Muscle of arm (tissue), 14 donors: ENCODE data around the gene GNAZ. TPM values are rescaled to one million over a fixed set of nuclear protein-coding genes. Genes with fewer than 3 reads are reported as not detected.
"Not testable (repeated sequence)": the region's sequence is repeated elsewhere in the genome, so short reads cannot be mapped to it uniquely, and the experiment has no call there.

Source experiments
- DNase-seq: peaks from one replicate; pipeline ENCODE4 v3.0.0-alpha.2; 2013
- long read RNA-seq, 11 donors: transcript quantifications; one replicate each; lab custom pipeline, GENCODE V29; 2026
- polyA plus RNA-seq, 12 donors: library from polyadenylated mRNA; unstranded; fragments of 120-200 nt; gene quantifications; one replicate each; pipeline ENCODE4 v1.2.1, GENCODE V29; 2013; ENCODE audit not compliant: insufficient read length in 12 of 12

GNAZ gene
- 1 to 10 TPM in 11 of 12 donors, not detected in 1; 2.3 to 5.2 (median 3.1) TPM for polyA plus RNA-seq
- long read RNA-seq, donor 1, partial matches to known transcripts: 0 of 2 reads
- long read RNA-seq, donor 1, other reads (novel, unspliced or antisense): 0 of 2 reads
- long read RNA-seq, donor 2, partial matches to known transcripts: 0 of 2 reads
- long read RNA-seq, donor 2, other reads (novel, unspliced or antisense): 0 of 2 reads
- long read RNA-seq, donor 3: 0 reads
- long read RNA-seq, donor 4: 0 reads
- long read RNA-seq, donor 5, partial matches to known transcripts: 0 of 3 reads
- long read RNA-seq, donor 5, other reads (novel, unspliced or antisense): 0 of 3 reads
- long read RNA-seq, donor 6: 0 reads
- long read RNA-seq, donor 7: 0 reads
- long read RNA-seq, donor 8: 0 reads
- long read RNA-seq, donor 9, partial matches to known transcripts: 8 of 8 reads
- long read RNA-seq, donor 9, other reads (novel, unspliced or antisense): 0 of 8 reads
- long read RNA-seq, donor 10, partial matches to known transcripts: 0 of 1 reads
- long read RNA-seq, donor 10, other reads (novel, unspliced or antisense): 0 of 1 reads
- long read RNA-seq, donor 11: 0 reads

DNA sequence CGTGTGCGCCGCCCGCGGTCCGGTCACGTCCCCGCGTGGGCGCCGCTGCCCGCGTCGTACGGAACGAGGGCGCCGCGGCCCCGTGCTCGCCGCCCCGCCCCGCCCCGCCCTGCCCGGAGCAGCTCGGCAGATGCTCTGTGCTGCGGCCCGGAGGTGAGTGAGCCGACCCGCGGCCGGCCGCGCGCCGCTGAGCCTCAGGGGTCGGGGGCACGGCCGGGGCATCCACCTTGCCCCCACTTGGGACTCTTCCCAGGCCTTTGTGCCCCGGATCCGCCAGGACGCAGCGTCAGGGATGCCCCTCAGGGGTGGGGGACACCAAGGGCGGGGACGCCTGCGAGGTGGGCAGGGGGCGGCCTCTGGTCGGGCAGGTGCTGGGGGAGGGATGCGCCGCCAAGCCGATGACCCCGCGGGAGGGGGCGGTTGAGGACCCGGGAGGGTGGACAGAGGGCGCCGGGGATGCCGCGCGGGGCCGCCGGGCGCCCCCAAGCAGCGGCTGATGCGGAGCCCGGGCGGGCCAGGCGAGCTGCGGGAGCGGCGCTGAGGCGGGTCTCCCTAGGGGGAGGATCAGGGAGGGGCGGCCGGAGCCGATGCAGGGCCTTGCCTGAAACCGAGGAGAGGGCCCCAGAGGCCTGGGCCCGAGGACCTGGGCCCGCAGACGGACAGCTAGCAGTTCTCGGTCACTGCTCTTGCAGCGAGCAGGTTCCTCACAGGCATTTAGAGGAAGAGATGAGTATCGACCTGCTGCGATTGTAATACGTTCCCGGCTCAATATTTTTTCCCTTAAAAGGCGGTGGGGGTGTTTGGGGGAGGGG, at the start of gene GNAZ:
GNAZ (plus strand) TSS at position 102 of the 812 bp plus-strand sequence. CDS start 25,177 bp downstream, outside the sequence.
- DNase-seq: no peak

DNA sequence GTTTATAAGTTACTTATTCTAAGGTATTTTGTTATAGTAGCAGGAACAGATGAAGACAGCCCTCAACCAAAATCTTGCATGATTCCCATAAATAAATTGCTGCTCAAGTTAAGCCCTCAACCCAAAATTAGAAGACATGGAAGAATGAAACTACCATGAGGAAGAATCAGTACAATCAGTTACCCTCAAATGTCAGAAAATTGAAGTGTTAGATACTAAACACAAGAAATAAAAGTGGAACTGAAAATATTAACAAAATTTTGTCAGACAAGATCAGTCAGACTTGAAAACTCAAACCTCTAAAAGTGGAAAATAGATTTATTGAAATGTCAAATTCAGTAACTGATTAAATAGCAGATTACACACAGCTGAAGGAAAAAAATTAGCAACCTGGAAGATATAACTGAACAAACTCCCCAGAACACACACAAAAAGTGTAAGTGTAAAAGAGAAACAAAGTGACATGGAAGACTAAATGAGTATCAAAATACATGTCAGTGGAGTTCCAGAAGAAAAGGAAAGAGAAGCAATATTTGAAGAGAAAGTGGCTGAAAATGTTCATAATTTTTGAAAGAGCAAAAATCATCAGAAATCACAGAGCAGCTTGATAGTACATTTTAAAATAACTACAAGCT, 49.5 kb upstream of the GNAZ start:
- DNase-seq: no peak

DNA sequence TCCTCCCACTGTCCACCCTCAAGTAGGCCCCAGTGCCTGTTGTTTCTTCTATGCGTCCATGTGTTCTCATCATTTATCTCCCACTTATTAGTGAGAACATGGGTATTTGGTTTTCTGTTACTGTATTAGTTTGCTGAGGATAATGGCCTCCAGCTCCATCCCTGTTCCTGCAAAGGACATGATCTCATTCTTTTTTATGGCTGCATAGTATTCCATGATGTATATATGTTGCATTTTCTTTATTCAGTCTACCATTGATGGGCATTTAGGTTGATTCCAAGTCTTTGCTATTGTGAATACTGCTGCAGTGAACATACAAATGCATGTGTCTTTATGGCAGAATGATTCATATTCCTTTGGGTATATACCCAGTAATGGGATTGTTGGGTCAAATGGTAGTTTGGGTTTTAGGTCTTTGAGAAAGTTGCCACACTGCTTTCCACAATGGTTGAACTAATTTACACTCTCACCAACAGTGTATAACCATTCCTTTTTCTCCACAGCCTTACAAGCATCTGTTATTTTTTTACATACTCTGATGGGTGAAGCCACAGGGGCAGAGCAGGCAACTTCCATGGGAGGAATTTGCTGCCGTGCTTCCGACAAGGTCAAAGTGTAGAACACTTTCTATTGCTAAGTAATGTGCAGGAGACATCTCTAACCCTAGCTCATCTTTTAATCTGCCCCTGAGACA, 48.5 kb upstream of the GNAZ start:
- not testable (repeated sequence) for DNase-seq

DNA sequence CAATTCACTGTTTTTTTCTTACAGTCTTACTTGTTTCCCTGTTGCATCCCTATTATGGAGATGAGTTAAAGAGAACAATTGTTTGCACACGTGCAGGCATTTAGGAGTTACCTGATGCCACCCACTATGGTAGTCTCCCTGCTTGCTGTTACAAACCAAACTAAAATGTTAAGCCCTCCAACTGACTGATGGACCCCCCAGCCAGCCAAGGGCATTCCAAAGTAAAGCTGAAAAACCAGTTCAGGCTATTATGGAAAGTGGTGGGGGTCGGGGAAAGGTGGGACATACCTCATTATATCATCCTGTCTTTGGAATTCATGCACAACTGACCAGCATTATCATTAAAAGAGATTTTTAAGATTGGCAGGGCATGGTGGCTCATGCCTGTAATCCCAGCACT, 47.0 kb upstream of the GNAZ start:
- DNase-seq: no peak

DNA sequence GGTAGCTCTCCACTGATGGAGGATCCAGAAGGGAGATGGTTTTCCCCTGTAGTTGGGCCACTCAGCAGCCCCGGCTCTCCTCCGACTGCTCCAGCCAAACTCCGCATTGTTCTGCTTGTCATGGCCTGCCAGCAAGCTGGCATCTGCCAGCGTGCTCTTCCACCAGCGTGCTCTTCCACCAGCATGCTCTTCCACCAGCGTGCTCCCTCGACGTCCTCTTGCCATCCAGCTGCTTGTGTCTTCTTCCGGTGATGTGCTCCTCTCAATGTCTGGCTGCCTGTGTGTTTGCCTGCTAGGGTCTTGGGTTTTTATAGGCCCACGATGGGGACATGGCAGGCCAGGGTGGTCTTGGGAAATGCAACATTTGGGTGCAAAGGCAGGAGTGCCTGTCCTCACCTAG, 43.5 kb upstream of the GNAZ start:
- DNase-seq: no peak

DNA sequence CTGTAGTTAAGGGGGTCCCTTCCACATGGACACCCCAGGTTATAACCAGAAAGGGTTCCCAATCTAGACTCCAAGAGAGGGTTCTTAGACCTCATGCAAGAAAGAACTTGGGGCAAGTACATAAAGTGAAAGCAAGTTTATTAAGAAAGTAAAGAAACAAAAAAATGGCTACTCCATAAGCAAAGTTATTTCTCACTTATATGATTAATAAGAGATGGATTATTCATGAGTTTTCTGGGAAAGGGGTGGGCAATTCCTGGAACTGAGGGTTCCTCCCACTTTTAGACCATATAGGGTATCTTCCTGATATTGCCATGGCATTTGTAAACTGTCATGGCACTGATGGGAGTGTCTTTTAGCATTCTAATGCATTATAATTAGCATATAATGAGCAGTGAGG, 42.5 kb upstream of the GNAZ start:
- DNase-seq: not testable (repeated sequence)

DNA sequence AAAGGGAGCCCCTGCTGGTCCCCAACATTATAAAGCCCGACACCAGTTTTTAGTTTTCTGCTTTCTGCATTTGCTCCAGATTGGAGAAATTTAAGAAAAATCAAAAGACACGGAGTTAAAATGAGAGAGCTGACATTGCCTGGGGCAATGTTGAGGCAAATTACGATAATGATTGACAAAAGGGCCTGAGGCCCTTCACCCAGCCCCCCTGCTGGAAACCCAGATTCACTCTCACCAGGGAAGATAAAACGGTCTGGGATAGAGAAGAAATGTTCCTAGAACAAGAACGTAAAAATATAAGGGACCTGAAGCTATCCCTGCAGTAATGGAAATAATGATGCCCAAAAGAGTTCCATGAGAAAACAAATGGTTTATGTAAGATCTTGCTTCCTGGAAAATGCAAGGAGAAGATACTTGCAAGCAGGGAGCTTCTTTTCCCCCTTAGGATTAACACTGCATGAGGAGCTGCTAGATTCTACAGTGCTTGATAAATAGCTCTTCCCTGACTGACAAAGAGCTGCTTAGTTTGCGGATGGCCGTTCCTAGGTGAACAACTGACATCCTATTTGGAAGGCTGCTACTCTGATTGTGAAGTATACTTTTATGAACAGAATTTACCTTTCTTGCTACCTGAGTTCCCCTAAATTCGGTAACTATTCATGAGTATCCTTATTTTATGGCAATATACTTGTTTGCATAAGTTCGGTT, 40.6 kb upstream of the GNAZ start:
- DNase-seq: no peak

DNA sequence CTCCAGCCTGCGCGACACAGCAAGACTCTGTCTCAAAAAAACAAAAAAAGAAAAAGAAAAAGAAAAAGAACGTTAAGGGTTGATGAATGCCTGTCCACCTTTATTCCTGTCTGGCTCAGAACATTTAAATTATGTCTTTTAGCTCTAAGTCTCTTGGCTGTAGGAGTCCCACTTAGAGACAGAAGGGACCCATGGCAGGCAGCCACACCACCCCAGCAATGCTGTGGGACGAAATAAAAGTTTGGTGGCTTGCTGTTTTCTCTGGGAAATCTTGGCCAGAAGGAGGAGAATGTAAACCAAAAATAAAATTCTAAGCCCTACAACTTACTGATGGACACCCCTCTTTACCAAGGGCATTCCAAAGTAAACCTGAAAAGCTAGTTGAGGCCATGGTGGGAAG, 38.9 kb upstream of the GNAZ start:
- DNase-seq: no peak

DNA sequence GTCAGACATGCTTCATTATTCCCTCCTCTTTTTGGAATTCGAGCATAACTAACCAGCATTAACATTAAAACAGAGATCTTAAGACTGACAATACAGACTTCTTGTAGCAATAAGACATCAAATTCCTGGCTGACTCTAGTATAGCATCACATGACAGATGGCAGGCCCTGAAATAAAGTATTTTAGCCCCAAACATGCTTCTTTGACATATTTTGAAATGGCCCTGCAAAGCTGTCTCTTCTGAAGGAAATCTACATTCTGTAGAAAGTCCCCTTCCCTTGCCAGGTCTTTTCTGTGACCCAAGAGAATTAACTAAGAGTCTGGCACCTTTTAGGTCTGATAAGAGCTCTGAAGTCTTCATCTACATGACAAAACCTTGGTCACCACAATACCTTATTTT, 38.5 kb upstream of the GNAZ start:
- DNase-seq: no peak

DNA sequence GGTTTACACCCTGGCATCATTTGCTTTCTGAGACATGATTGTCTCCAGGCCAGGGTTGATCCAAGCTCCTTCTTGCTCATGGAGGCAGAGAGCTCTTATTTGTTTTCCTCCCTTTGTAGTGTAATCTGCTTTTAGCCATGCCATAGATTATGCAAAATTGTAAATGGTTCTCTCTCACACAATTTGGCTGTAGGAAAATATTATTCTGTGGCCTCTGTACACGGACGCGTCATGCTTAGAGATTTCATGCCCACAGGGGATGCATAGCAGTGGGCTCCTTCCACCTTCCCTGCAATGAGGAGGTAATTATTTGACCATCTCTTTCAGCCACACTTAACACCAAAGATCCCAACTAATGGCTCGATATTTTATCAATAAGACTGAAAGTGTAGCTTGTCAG, 37.7 kb upstream of the GNAZ start:
- no peak for DNase-seq

DNA sequence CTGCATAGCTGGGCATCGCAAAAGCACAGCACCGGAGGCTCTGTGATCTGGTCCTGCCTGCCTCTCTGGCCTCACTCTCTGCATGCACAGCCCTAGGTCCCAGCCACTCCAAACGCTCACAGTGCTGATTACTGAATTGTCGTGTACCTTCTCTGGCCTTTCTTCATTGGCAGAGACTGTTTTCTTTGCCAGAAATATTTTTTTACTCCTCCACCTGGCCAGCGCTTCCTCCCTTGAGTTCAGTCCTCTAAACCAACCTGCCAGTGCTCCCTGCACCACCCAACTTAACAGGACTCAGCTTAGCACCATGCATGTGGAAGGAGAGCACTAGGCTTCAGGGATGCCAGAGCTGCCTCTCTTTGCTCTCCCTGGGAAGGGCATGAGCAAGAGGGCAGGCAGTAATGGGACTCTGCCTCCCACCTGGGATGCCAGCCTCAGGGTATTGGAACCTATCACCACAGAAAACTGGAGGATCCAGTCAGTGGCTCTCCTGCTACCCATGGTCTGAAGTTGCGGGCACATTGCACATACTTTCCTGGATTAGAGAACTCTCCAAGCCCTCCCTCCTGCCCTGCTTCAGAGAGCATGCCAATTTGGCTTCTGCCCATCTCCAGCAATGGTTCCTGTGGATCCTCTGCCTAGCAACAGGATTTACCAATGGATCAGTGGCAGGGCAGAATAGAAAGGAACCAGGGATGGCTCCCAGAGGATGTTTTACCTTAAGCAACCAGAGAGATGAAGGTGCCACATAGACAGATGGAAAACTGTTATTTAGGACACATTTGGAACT, 37.0 kb upstream of the GNAZ start:
- DNase-seq: no peak

DNA sequence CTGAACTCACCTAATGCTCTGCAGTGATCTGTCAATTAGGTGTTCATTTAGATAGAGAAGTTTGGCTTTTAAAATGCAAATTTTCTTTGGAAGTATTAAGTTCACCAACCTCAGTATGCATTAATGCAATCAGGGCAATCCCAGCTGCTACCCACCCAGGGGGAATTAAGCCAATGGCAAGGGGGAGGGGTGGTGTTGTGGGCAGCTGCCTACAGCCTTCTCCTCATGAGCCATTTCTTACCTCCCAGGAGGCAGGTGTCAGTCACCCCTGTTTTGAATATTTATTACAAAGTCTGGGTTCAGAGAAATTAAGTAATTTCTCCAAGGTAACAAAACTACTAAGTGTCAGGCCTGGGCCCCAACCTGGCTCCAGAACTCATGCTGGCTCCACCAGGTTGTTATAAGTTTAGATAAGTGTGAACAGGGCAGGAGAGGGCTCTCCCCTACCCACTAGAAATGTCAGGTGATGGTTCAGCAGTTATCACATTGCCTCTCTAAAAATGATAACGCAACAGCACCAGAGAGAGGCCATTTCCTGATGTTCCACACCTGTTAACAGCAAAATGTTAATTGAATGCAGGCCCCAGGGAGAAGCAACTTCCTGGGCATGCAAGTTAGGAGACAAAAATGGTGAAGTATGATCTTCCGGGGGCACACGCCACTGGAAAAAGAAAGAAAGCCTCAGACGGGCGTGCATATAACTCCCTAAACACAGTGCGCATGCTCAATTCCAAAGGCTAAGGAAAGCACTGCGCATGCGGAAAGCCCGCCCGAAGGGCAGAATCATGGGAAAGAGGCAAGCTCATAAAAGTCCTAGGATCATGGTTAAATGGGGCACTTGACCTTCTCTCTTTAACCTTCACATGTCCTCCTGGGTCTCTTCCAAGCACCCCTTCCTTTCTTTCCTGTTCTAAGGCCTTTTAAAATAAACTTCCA, 35.4 kb upstream of the GNAZ start:
- no peak for DNase-seq

DNA sequence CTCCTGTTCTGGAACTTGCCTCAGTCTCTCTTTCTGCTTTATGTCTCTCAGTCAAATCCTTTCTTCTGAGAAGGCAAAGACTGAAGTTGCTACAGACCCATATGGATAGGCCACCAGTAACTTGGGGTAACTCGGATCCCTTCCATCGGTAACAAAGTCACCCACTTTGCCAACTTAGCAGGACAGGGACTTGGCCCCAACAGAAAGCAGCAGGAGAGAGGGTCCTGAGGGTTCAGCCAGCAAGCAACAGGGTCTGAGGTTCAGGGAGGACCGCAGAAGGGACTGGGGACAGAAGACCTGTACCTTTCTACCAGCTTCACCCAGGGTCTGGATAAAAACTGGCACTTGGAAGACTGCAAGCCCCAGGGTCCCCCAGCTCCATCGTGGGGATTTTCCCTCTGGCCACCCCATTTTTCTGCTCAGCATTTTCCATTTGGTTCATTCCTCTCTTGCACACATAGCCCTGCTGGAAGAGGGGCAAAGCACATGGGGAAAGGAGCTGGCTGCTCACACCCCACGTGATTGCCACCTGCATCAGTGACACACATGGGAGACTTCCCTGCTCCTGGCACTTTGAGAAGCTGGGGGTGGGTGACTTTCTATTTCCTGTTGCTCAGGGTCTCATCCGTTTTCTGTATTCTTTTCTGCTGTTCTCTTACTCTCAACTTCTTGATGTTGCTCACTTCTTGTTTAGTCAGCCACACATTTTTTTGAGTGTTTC, 34.6 kb upstream of the GNAZ start:
- DNase-seq: no peak

DNA sequence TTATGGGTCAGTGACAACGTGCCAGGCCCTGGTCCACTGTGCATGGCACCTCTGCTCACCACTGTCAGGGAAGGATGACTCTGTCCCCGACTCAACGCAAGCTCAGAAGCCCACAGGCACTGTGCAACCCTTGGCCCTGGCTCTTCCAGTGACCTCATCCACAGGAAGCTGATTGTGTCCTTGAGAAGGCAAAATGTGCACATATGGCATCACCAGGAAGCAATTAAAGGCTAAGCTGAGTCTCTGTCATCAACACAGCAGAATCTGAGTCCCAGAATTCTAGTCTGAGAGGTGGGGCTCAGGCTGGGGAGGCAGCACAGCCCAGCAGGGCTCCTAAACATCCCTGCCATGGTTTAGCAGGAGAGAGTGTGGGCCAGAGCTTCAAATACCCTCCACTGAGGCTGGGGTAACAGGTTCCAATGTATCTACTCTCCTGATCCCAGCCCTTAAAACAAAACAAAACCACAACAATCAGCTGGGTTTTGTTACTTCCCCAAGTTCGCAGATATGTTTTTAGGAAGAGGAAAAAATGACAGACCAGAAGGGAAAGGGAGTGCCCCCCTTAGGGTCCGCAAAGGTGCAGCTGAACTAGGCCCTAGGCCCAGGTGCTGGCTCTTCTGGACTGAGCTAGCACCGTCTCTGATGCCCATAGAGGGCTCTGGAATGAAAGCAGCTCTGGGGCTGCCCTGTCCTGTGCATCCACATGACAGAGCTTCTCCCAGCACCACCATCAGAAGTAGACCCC, 33.5 kb upstream of the GNAZ start:
- no peak for DNase-seq

DNA sequence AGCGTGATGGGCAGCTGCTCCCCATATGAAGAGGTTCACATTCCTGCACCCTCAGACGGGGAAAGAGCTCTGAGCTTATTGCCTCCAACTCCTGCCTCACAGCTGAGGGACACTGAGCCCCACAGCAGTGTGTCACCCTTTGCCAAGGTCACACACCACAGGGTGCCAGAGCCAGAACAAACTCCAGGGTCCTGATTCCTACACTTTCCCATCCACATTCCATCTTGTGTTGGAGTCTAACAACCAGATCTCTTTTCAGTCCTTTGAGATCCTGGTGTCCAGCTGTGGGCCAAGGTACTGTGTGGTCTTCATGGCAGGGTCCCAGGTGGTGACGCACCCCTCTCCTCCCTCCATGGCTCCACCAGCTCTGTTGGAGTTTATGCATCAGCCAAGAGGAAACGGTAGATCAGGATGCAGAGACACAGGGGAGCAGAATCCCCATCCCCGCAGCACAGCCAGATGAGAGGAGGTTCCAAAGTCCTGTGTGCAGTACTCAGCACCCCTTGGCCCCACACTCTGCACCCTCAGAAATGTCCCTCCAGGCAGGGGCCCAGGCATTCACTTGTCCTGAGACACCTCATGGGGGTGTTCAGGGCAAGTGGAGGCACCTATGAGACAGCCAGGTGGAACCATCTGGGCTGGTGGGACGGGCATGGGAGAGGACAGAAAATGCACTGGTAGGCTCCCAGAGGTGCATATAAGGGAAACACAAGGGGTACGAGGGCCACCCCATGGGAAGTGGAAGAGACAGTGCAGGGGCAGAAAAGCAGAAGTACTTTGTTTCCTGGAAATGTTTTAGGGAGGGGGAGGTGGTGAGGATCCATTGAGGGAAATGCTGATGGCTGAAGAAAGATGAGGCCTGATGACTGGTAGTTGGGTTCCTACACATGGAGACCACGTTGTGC, 32.6 kb upstream of the GNAZ start:
- no peak for DNase-seq

DNA sequence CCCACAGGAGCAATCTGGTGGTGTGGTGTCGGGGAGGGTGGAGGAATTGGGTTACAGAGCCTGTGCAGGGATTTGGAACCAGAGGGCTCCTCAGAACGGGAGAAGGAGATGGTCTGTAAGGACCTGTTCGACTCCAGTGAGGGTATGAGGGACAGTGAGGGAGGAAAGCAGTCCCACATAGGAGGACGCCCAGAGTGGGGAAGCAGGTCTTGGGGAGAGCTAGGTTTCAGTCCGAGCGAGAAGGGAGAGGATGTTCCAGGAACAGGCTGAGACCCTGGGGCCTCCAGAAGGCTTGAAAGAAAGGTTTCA, 32.0 kb upstream of the GNAZ start:
- no peak for DNase-seq

DNA sequence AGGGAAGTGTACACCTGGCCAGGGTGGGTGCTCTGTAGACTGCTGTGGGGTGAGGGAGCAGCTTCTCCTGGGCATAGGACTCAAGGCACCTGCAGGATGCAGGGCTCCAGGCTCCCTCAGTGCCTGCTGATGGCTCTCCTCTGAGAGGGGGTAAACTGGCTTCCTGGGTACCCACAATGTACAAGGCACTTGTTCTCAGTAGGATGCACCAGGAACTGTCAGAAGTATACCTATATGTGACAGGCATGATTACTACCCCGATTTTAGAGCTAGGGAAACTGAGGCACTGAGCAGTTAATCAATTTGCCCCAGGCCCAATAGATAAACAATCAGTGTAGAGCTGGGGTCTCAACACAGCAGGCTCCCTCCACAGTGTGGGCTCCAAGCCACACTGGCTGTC, 31.4 kb upstream of the GNAZ start:
- DNase-seq: no peak
